Measurements from ENCODE around the gene MAGOHB.

MAGOHB gene

DNA sequence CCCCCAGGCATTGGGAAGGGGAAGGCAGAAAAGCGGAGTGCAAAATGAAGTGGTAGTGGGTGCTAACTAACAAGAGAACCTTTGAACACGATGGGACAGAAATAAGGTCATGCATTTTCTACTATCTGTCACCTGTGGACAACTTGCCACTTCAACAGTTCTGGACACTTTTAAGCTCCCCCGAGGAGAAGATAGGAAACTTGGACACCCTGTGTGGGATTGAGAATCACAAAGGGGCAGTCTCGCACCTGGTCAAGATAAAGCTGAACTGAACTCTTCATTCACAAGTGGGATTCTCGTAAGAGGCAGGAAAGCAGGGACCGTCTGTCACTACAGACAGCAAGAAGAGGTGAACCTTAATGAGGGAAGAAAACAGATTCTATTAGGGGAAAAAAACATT is 56.1 kb downstream of the MAGOHB start:
- no peak for DNase-seq (ENCODE audit: extremely low read depth in 1 of 2, low read depth in 1 of 2)

DNA sequence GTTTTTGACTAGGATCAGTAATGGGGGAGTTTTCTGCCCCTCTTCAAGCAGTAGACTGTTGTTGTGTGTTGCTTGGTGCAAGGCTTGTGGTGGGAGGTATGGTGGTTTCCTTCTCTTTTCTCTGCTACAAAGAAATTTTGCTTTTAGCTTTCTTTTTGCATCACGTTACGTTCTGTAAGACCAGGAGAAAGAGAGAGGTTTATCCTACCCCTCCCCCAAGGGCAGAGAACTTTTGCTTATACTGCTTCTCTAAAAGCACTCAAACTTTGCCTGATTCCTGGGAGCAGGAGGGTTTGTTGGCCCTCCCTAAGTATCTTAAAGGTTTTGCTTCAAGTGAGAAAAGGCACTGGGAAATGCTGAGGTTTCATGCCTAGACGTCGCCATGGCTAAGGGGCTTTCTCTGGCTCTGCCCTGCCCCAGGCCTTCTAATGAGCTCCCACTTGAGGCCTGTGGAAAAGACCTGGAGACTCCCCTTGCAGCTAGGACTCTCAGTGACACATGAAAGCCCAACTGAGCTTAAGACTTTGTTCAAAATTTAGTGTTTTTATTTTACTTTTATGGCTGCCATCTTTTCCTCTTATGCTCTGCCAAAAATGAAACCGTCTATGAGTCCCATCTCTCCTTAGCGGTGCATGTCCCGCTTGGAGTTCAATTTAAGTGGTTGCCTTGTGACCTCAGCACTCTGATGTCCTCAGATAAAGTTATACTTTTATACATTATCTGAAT is 58.5 kb downstream of the MAGOHB start:
- DNase-seq (ENCODE audit: extremely low read depth in 1 of 2, low read depth in 1 of 2), result no peak

DNA sequence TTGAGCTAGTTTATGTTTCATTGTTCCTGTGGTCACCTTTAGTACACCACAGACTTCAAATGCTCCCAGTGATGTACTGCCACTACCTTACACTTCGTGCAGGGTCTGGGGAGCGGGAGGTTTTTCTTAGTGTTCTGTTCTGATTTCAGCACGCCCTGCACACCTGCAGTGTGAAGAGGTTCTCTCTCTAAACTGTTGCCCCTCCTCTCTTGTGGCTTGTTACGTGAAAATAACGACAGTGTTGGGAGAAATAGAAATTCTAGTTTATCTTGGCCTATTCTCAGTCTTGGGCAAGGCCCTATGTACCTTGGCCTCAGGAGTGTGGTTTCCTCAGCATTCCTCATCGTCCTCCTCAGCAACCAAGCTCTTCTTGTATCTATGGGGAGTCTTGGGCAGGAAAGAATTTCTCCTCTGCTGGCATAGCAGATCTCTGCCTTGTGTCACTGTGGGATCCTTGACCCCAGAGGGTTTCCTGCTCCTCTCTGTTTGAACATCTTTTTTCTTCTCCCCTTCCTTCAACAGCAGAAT is 59.1 kb downstream of the MAGOHB start:
- DNase-seq (ENCODE audit: extremely low read depth in 1 of 2, low read depth in 1 of 2), result no peak

Measured in stimulated activated CD8-positive, alpha-beta memory T cell treated with anti-CD3 and anti-CD28 coated beads, Interleukin-7, amount 100 ng/mL, for 48 hours (primary cell).